ENCODE data around the gene PPP2R5C.

GRCh38 chr14:101729382-101729781 lies 32.1 kb upstream of the PPP2R5C start:
- TF ChIP-seq JUN (IDR thresholded peaks at IDR 0.05; ENCODE audit: borderline replicate concordance, insufficient read depth, insufficient read length, low read depth) (no peak), MYC (IDR thresholded peaks at IDR 0.05; ENCODE audit: low read depth, low read length) (no peak), EZH2 (IDR thresholded peaks at IDR 0.05; ENCODE audit: borderline replicate concordance, low read depth, low read length, severe bottlenecking) (no peak), POLR2A (IDR thresholded peaks at IDR 0.05; ENCODE audit: low read depth, low read length) (no peak), MAX (IDR thresholded peaks at IDR 0.05; ENCODE audit: insufficient read depth, insufficient read length) (no peak), CTCF (IDR thresholded peaks at IDR 0.05; ENCODE audit: extremely low read depth in 1 of 2, insufficient read depth in 1 of 2, low read depth in 1 of 2, low read length in 2 of 2) (no peak), POLR2AphosphoS5 (IDR thresholded peaks at IDR 0.05; ENCODE audit: insufficient read depth, low read depth, low read length) (no peak), FOS (IDR thresholded peaks at IDR 0.05; ENCODE audit: borderline replicate concordance, insufficient read depth, low read length) (no peak), GATA2 (IDR thresholded peaks at IDR 0.05; ENCODE audit: insufficient read depth, insufficient read length, low read depth, low read length) (no peak)
